Ishikawa (cell line): ENCODE data around the gene GABRB3.

Experiments used
- CEBPB ChIP-seq: IDR thresholded peaks from 2 replicates; pipeline ENCODE4 v1.6.1; 2012
- CREB1 ChIP-seq: IDR thresholded peaks from 2 replicates; pipeline ENCODE4 v1.6.1; 2012; ENCODE audit warnings: low read depth
- EGR1 ChIP-seq: IDR thresholded peaks from 2 replicates; pipeline ENCODE4 v1.6.1; 2012
- EP300 ChIP-seq: IDR thresholded peaks from 2 replicates; pipeline ENCODE4 v1.6.1; 2012; ENCODE audit warnings: borderline replicate concordance
- FOXM1 ChIP-seq: IDR thresholded peaks from 2 replicates; pipeline ENCODE4 v1.6.1; 2012; ENCODE audit warnings: low read depth, borderline replicate concordance
- NFIC ChIP-seq: IDR thresholded peaks from 2 replicates; pipeline ENCODE4 v1.6.1; 2012
- RAD21 ChIP-seq: IDR thresholded peaks from 2 replicates; pipeline ENCODE4 v1.6.1; 2012; ENCODE audit warnings: low read depth
- REST ChIP-seq: IDR thresholded peaks from 2 replicates; pipeline ENCODE4 v1.6.1; 2012; ENCODE audit warnings: low read depth, mild to moderate bottlenecking
- TAF1 ChIP-seq: IDR thresholded peaks from 2 replicates; pipeline ENCODE4 v1.6.1; 2012; ENCODE audit warnings: low read depth, mild to moderate bottlenecking
- TCF12 ChIP-seq: IDR thresholded peaks from 2 replicates; pipeline ENCODE4 v1.6.1; 2012; ENCODE audit warnings: low read depth
- TEAD4 ChIP-seq: IDR thresholded peaks from 2 replicates; pipeline ENCODE4 v1.6.1; 2012
- USF1 ChIP-seq: IDR thresholded peaks from 2 replicates; pipeline ENCODE4 v1.6.1; 2012
- YY1 ChIP-seq: IDR thresholded peaks from 2 replicates; pipeline ENCODE4 v1.6.1; 2012; ENCODE audit warnings: low read depth
- ZBTB7A ChIP-seq: IDR thresholded peaks from 2 replicates; pipeline ENCODE4 v1.6.1; 2012; ENCODE audit warnings: low read depth

GABRB3 gene

GRCh38 chr15:26521691-26522198, 251.1 kb downstream of the GABRB3 start:
- TF ChIP-seq NFIC: no peak
- no peak for TF ChIP-seq CREB1
- TF ChIP-seq USF1: no peak
- no peak for TF ChIP-seq YY1
- no peak for TF ChIP-seq REST
- TF ChIP-seq FOXM1: no peak
- TF ChIP-seq EGR1: no peak
- TF ChIP-seq TEAD4: no peak

DNA sequence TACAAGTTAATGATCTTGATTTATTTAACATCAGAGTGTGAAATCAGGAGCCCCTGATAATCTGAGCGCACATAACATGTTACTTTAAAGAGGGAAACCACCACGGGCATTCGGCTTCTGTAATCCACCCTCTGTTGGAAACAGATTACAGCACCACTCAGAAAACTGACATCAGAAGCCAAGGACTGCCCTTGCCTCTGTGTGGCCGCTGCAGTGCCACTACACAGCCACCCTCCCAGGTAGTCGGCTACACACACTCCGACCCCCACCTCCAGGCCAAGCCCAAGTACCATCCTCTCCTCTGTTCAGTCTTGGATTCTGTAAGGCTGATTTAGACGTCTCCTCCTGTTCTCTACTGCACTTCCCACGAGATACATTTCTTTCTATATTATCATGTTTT, 251.7 kb downstream of the GABRB3 start:
- TF ChIP-seq TEAD4: no peak
- no peak for TF ChIP-seq YY1
- TF ChIP-seq CREB1: no peak
- no peak for TF ChIP-seq NFIC
- no peak for TF ChIP-seq FOXM1
- TF ChIP-seq EGR1: no peak
- no peak for TF ChIP-seq REST
- TF ChIP-seq RAD21: no peak

DNA sequence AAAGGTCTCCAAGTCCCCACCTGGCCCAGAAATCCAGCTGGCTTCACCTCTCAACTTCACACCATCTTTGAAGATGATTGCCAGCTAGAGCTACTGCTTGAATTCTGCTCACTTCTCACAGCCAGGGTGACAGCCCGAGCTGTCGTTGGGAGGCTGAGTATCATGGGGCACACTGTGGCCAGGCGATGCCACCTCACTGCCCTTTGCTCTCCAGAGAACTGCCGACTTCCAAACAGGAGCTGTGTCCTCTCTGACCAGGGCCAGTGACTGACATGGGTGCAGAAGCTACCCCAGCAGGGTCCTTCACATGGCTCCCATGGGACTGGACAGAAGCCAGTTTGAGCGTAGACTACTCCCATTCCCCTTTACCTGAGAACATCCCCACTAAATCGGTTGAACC, 254.0 kb downstream of the GABRB3 start:
- no peak for TF ChIP-seq EP300
- TF ChIP-seq CREB1: no peak
- TF ChIP-seq NFIC: no peak
- TF ChIP-seq ZBTB7A: no peak
- no peak for TF ChIP-seq TEAD4
- no peak for TF ChIP-seq YY1

DNA sequence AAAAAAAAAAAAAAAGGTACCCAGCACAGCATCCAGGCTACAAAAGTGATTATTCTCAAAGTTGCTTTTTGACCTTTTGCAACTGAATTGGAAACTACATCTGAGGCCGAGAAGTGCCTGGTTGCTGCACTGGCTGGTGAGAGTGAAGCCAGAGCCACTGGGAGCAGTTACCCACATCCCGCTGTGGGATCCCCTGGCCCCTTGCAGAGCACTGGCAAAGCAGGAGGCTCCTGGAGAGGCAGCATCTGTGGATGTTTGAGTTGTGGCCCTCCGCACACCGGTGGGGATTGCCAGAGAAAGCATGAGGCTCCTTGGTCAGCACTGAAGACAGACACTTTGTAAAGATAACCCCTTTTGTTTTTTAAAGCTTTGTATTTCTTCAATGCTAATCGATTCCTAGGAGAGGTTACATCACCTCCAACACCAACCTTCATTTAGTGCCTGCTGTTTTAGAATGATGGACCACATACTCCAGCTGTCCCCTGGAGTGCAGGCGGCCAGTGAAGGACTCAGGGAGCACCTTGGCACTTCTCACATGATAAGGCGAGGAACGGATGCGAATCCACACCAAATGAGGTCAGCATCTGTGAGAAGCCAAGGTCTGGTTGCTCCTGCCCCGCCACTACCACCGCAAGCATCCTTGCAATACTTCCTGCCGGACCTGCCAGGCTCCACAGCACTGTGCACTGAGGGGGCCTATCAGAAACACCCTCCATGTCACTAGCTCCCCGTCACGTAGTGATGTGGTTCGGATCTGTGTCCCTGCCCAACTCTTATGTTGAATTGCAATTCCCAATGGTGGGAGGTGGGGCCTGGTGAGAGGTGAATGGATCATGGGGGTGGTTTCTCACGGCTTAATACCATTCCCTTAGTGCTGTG, 256.5 kb downstream of the GABRB3 start:
- no peak for TF ChIP-seq CREB1
- no peak for TF ChIP-seq REST
- no peak for TF ChIP-seq TAF1

- no peak for TF ChIP-seq CEBPB
- no peak for TF ChIP-seq TAF1
- TF ChIP-seq EP300: no peak
- TF ChIP-seq TCF12: no peak
- TF ChIP-seq ZBTB7A: no peak
Observed at GRCh38 chr15:26504009-26504408, 268.9 kb downstream of the GABRB3 start.
